Upper lobe of left lung (tissue), 4 donors: Measurements from ENCODE around the gene GH2.
"Not testable (repeated sequence)": the region's sequence is repeated elsewhere in the genome, so short reads cannot be mapped to it uniquely, and the experiment has no call there.

Experiments
- EP300 ChIP-seq, 4 donors: sonication (generic); formaldehyde crosslinking; IDR thresholded peaks; one replicate each; pipeline ENCODE4 v1.5.1; 2017; ENCODE audit warnings: antibody characterized with exemption in 4 of 4, control low read depth in 2 of 4
- POLR2A ChIP-seq, 4 donors: fragments of 450-650 bp; IDR thresholded peaks; one replicate each; pipeline ENCODE4 v1.5.1; 2016 to 2017; ENCODE audit warnings: antibody characterized with exemption in 4 of 4, mild to moderate bottlenecking in 2 of 4

GRCh38 chr17:63885119-63885518 lies 3.4 kb upstream of the GH2 start:
- TF ChIP-seq POLR2A, EP300 (IDR thresholded peaks at IDR 0.05): not testable (repeated sequence)
